Measurements from ENCODE around the gene SPDL1.

SPDL1 gene, protein sequence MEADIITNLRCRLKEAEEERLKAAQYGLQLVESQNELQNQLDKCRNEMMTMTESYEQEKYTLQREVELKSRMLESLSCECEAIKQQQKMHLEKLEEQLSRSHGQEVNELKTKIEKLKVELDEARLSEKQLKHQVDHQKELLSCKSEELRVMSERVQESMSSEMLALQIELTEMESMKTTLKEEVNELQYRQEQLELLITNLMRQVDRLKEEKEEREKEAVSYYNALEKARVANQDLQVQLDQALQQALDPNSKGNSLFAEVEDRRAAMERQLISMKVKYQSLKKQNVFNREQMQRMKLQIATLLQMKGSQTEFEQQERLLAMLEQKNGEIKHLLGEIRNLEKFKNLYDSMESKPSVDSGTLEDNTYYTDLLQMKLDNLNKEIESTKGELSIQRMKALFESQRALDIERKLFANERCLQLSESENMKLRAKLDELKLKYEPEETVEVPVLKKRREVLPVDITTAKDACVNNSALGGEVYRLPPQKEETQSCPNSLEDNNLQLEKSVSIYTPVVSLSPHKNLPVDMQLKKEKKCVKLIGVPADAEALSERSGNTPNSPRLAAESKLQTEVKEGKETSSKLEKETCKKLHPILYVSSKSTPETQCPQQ

GRCh38 chr5:169583424-169584220 is at the start of gene SPDL1:
Gene SPDL1, plus strand, starts transcription at chr5:169583773. Its CDS starts 4,644 bp downstream, at chr5:169588417.
- DNase-seq, result peak; percentile 81

DNA sequence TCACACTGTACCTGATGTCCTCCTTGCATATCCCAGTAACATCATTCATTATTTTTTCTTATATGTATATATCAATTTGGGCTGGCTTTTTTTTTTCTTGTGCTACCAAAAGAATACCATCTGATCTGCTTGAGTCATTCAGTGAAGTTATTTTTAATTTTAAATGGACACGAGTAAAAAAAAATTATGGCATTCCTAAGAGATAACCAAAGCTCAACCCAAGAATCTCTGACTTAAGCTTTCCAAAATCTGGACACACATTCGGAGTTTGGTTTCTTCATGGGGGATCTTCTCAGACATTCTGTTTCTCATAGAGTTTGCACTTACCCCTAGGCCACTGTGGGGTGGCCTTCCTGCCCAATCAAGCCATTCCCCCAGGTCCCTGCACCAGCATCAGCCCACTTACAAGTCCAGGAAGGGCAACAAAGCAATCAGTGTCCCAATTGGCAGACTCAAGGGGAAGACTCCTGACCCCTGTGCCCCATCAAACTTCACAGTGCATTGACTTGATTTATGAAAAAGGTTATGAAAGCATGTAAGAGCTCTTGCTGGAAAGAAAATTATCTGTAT is 49.2 kb upstream of the SPDL1 start:
- DNase-seq, result no peak

- DNase-seq, result no peak
These were observed 48.6 kb upstream of the SPDL1 start for GRCh38 chr5:169534939-169535338.

- no peak for DNase-seq
These were observed 44.6 kb upstream of the SPDL1 start for GRCh38 chr5:169538944-169539343.

DNA sequence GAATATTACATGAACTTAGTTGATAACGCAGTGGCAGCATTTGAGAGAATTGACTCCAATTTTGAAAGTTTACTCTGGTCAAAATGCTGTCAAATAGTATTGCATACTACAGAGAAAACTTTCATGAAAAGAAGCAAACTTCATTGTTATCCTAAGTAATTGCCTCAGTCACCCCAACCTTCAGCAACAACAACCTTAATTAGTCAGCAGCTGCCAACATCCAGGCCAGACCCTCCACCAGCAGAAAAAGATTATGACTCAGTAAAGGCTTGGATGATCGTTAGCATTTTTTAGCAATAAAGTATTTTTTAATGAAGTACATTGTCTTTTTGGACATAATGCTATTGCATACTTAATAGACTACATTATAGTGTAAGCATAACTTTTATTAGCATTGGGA is 40.8 kb upstream of the SPDL1 start:
- DNase-seq, result no peak

GRCh38 chr5:169544264-169544950 is 39.2 kb upstream of the SPDL1 start:
- DNase-seq, result no peak

DNA sequence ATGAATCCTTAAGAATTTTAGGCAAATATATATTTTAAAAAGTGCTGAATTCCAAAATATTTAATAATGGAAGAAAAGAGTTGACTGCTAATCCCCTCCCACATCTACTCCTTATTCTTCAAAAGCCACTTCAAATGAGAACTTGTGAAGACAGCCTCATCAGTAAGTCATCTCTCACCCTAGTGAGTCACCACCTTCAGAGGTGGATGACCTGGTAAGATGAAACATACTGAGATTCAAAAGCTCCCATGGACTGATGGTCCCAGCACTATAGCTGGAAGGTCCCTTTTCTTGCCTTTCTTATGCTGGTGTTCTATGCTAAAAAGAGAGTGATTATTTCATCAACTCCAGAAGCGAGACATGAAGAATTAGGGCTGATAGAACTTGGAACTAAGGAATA is 37.8 kb upstream of the SPDL1 start:
- no peak for DNase-seq

DNA sequence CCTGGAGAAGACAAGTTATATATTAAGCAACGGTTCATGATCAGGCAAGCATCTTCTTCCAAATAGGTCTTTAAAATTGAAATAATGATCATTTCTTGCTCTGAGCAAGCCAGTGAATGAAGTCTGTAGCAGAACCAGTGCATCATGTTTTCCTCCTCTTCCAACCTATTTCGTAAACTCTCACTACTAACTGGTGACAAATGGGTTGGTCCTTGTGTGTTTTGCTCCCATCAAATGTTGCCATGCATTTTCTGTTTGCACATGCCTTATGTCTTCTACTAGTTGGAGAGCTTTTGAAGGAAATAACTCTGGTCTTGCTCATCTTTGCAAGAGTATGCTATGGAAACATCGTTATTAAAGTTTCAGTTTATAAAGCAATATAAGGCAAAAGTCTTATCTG is 37.2 kb upstream of the SPDL1 start:
- no peak for DNase-seq

GRCh38 chr5:169547508-169547907 is 36.1 kb upstream of the SPDL1 start:
- no peak for DNase-seq

DNA sequence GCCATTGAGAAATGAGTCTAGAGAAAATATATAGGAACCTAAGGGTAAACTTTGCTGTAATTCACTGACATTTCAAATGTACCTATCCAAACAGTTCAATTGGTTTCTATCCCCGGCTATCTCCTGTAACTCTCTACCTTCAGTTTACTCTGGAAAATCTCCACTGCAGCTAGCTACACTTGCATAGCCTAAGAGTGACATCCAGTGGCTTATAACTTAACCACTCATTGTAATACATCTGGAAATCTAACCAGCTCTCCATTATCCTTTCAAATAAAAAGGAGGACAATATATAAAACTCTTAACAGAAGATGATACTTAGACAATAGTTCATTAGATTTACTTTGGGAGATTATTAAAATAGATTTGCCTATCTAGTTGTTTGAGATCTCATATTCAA is 35.3 kb upstream of the SPDL1 start:
- no peak for DNase-seq

- no peak for DNase-seq
These were observed 34.0 kb upstream of the SPDL1 start for GRCh38 chr5:169549453-169550100.

DNA sequence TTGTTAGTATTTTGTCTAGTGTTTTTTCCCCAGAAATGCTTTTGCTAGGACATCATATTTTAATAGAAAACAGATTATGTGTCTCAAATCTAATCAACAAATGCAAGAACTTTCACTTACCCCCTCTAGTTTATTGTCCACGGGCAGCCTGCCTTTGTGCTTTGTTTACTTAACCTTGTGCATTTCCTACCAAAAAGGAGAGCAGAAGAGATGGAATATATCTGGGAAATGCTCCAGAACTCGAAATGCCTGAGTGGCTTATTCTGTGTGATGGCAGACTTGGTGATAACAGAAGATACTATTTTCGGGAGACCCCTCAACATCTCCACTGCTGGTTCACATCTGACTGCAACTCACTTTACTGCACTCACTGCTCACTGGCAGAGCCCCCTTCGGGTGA is 33.3 kb upstream of the SPDL1 start:
- no peak for DNase-seq

- no peak for DNase-seq
These were observed 32.4 kb upstream of the SPDL1 start for GRCh38 chr5:169551146-169551545.

DNA sequence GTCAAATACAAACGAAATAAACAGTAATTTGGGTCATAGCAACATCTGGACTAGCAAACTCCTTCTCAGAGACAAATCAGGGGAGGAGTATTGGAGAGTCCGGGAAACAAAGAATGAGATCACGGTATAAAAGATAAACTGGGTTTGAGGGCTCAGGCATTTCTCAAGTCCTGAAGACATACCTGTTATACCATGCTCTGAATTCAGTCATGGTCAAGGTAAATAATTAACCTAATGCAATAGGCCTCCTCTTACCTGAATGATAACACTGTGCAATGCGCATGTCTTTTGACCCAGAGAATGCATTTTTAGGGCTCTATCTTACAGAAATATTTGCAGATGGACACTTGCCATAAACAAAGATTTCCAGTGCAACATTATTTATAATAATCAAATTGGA is 31.9 kb upstream of the SPDL1 start:
- DNase-seq, result no peak

DNA sequence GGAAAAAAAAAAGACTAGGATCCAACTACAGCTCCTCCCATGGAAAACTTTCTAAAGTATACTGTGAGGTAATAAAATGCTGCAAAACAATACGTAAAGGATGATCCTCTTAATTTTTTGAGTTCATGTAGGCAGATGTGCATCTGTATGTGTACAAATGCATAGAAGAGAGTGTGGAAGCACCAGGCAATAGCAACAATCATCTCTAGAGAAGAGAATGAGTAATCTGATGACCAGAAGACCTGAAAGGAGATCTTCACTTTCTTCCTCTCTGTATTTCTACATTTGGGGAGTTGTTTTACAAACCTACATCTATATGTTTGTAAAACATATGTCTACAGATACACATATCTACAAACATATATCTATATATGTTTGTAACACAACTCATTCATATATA is 29.3 kb upstream of the SPDL1 start:
- DNase-seq, result no peak

- no peak for DNase-seq
These were observed 25.7 kb upstream of the SPDL1 start for GRCh38 chr5:169557838-169558237.

DNA sequence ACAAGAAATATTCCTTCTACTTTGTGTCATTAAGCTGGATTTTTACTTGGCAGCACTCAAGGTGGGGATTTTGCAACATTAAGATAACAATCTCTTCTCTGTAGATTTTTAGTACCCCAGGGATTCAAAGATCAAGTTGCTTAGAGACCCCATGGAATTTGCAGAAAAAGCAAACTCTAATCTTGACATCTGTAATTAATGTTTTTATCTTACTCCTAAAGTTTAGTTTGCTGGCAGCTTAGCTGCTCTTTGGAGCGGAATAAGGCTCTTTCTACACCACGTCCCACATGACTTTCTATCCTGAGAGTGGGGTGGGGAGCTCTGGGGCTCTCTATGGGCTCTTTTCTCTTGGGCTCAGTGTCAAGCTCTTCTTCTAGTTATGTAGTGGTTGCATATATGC is 21.7 kb upstream of the SPDL1 start:
- no peak for DNase-seq

GRCh38 chr5:169563369-169563768 is 20.2 kb upstream of the SPDL1 start:
- no peak for DNase-seq

DNA sequence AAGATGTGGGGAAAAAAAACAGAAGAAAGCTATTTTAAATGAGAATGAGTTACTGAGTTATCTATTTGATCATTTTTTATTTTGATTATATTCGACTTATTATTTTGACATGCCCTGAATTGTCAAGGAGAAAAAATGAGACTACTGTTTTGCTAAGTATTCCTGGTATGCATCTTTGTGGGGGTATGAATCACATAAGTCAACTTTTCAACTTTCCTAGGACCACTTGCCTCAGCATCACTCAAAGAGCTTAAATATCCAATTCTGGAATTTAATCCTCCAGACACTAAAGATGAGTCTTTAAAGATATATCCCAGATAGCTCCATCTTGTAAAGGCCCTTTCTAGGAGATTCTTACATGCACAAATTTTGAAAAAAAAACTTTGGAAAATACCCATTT is 17.4 kb upstream of the SPDL1 start:
- DNase-seq, result no peak

GRCh38 chr5:169567079-169567478 is 16.5 kb upstream of the SPDL1 start:
- DNase-seq, result no peak

GRCh38 chr5:169569513-169569912 is 14.1 kb upstream of the SPDL1 start:
- no peak for DNase-seq

- no peak for DNase-seq
These were observed 12.2 kb upstream of the SPDL1 start for GRCh38 chr5:169571355-169571754.

Measured in NCI-H1048 (cell line).